Measurements from ENCODE around the gene GTF2A2.

GRCh38 chr15:59636184-59636583, 21.1 kb downstream of the GTF2A2 start:
- no peak for TF ChIP-seq CTCF (IDR thresholded peaks at IDR 0.05)
- TF ChIP-seq ZFX (IDR thresholded peaks at IDR 0.05; ENCODE audit: borderline replicate concordance), result no peak
